Uterus (tissue), 4 donors: ENCODE data around the gene SLC2A9. TPM values are rescaled to one million over a fixed set of nuclear protein-coding genes. Genes with fewer than 3 reads are reported as not detected.

Source experiments
- DNase-seq, 2 donors: peaks; one replicate each; pipeline ENCODE4 v3.0.0-alpha.2; 2019 to 2020
- H3K27ac ChIP-seq, 2 donors: fragments of 200-600 bp; sonication (generic); 1 replicate in 1 of 2; 2 replicates in 1 of 2; pipeline ENCODE4 v1.5.1; 2016 to 2018
- H3K27me3 ChIP-seq, 2 donors: fragments of 200-600 bp; sonication (generic); one replicate each; pipeline ENCODE4 v1.5.1; 2018 to 2019; ENCODE audit warnings: control low read depth in 1 of 2
- H3K36me3 ChIP-seq, 2 donors: fragments of 200-600 bp; sonication (generic); one replicate each; pipeline ENCODE4 v1.5.1; 2019; ENCODE audit warnings: control low read depth in 1 of 2
- H3K4me1 ChIP-seq, 2 donors: fragments of 200-600 bp; sonication (generic); one replicate each; pipeline ENCODE4 v1.5.1; 2018 to 2019; ENCODE audit warnings: control low read depth in 1 of 2
- H3K4me3 ChIP-seq, 2 donors: fragments of 200-600 bp; sonication (generic); 1 replicate in 1 of 2; 2 replicates in 1 of 2; pipeline ENCODE4 v1.5.1; 2018 to 2019; ENCODE audit warnings: mild to moderate bottlenecking in 1 of 2
- H3K9me3 ChIP-seq, 2 donors: fragments of 200-600 bp; sonication (generic); one replicate each; pipeline ENCODE4 v1.5.1; 2019; ENCODE audit warnings: control low read depth in 1 of 2
- POLR2A ChIP-seq, 2 donors: fragments of 450-650 bp; IDR thresholded peaks; one replicate each; pipeline ENCODE4 v1.6.1; 2016; ENCODE audit warnings: antibody characterized with exemption in 2 of 2, mild to moderate bottlenecking in 1 of 2, moderate library complexity in 1 of 2
- intact Hi-C: fragments of 100-400 bp; cut with DNase I; formaldehyde crosslinking; loops from one replicate; pipeline ENCODE4 v1.15.1; 2023; ENCODE audit warnings: low total_unique reads
- total RNA-seq, 4 donors: library from RNA; depleted of rRNA in 3 of 4; stranded (reverse); fragments of >200 nt in 3 of 4; gene quantifications; one replicate each; pipeline versions ENCODE4 v1.1.0 to v1.2.4, GENCODE V29; 2014 to 2023
- TF ChIP-seq, protein P1 (sequence below), 4 experiments: fragments of 200-600 bp in 2 of 4; fragments of 450-650 bp in 2 of 4; sonication (generic) in 2 of 4; IDR thresholded peaks; one replicate each; pipeline ENCODE4 v1.5.1; 2016 to 2019; ENCODE audit warnings: antibody characterized with exemption in 4 of 4, mild to moderate bottlenecking in 2 of 4, moderate library complexity in 1 of 4
- donor health status: DM: yes; HTN: yes; CAD: no.

Gene SLC2A9
- total RNA-seq, 4 donors from 2014 or later: 0.51 to 9.3 (median 7.1) TPM

DNA sequence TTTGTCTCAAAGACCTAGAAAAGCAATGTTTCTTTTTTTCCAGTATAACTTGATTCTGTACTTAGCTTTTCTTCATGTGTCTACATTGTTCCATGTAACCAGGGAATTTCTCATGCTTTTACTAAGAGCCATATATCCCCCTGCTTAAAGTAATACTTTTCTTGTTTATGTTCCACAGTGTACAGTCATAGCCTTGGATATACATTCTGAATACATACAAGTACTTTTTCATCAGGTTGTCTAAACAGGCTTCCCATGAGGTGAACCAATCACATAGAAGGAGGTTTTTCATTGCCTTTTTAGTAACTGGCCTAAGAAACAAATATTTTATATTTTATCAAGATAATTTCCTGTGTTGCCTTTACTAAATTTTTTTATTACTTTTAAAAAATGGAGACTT lies 52.8 kb downstream of the SLC2A9 start:
- H3K9me3 ChIP-seq: no peaks in the 10 kb centered on the region
- no peak overlapping the region for H3K27ac ChIP-seq
- H3K27me3 ChIP-seq: no peaks in the 10 kb centered on the region
- no peak overlapping the region for H3K4me3 ChIP-seq
- no peaks in the 10 kb centered on the region for H3K4me1 ChIP-seq
- H3K36me3 ChIP-seq: no peaks in the 10 kb centered on the region
- TF ChIP-seq, protein P1, sequence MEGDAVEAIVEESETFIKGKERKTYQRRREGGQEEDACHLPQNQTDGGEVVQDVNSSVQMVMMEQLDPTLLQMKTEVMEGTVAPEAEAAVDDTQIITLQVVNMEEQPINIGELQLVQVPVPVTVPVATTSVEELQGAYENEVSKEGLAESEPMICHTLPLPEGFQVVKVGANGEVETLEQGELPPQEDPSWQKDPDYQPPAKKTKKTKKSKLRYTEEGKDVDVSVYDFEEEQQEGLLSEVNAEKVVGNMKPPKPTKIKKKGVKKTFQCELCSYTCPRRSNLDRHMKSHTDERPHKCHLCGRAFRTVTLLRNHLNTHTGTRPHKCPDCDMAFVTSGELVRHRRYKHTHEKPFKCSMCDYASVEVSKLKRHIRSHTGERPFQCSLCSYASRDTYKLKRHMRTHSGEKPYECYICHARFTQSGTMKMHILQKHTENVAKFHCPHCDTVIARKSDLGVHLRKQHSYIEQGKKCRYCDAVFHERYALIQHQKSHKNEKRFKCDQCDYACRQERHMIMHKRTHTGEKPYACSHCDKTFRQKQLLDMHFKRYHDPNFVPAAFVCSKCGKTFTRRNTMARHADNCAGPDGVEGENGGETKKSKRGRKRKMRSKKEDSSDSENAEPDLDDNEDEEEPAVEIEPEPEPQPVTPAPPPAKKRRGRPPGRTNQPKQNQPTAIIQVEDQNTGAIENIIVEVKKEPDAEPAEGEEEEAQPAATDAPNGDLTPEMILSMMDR (IDR thresholded peaks at IDR 0.05): no peak
- TF ChIP-seq POLR2A (IDR thresholded peaks at IDR 0.05): no peak
- intact Hi-C loops: no loop called here
- DNase-seq: no peak

DNA sequence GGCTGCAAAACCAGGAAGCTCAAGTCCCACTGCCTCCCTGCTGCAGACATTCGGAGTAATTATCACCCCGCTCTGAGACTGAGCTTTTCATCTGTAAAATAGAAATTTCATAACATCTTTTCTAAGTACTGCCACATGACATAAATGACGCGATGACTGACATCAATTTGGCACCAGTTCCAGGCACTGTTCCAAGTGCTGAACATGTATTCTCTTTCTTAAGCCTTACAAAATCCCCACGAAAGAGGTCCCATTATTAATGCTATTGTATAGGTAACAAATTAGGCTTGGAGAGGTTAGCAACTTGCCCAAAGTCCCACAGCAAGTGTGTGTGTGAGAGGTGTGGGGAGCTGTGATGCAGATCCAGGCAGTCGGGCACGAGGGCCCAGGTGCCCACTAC lies 56.4 kb downstream of the SLC2A9 start:
- H3K9me3 ChIP-seq: no peaks in the 10 kb centered on the region
- no peaks in the 10 kb centered on the region for H3K27me3 ChIP-seq
- intact Hi-C loops: no loop called here
- H3K4me3 ChIP-seq: no peak overlapping the region
- DNase-seq: no peak
- no peak overlapping the region for H3K27ac ChIP-seq
- H3K36me3 ChIP-seq: no peaks in the 10 kb centered on the region
- H3K4me1 ChIP-seq: no peaks in the 10 kb centered on the region
- TF ChIP-seq POLR2A (IDR thresholded peaks at IDR 0.05): no peak
- TF ChIP-seq, protein P1 (IDR thresholded peaks at IDR 0.05): no peak

DNA sequence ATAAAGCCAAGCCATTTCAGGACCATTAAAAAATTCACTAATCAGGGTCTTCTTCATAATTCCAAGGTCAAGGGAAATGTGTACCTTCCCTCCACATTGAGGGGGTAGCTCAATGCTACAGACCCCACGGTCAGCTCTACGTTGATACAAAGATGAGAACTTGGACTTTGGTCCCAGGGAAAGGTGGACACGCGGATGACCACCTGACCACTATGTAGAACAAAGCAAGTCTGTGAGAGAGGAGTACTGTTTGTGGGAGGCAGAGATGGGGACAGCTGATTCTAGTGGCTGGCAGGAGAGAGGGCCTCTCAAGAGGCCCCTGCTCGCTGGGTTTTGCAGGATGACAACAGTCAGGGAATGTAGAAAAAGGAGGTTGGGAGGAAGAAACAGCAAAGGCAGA lies 58.0 kb downstream of the SLC2A9 start:
- H3K27me3 ChIP-seq: no peaks in the 10 kb centered on the region
- no peak overlapping the region for H3K27ac ChIP-seq
- H3K4me1 ChIP-seq: no peaks in the 10 kb centered on the region
- no peaks in the 10 kb centered on the region for H3K9me3 ChIP-seq
- H3K4me3 ChIP-seq: no peak overlapping the region
- intact Hi-C loops: no loop called here
- no peaks in the 10 kb centered on the region for H3K36me3 ChIP-seq
- no peak for DNase-seq
- TF ChIP-seq, protein P1 (IDR thresholded peaks at IDR 0.05): no peak
- TF ChIP-seq POLR2A (IDR thresholded peaks at IDR 0.05): no peak

- no peaks in the 10 kb centered on the region for H3K9me3 ChIP-seq
- intact Hi-C loops: no loop called here
- no peaks in the 10 kb centered on the region for H3K27me3 ChIP-seq
- no peak overlapping the region for H3K4me3 ChIP-seq
- TF ChIP-seq, protein P1 (IDR thresholded peaks at IDR 0.05): no peak
- TF ChIP-seq POLR2A (IDR thresholded peaks at IDR 0.05): no peak
- no peak for DNase-seq
- no peaks in the 10 kb centered on the region for H3K36me3 ChIP-seq
- no peaks in the 10 kb centered on the region for H3K4me1 ChIP-seq
- H3K27ac ChIP-seq: no peak overlapping the region
Measured at GRCh38 chr4:9962611-9963314, 58.5 kb downstream of the SLC2A9 start.

- Histone ChIP-seq H3K27ac (no peak overlapping the region), H3K9me3 (no peaks in the 10 kb centered on the region), H3K4me1 (no peaks in the 10 kb centered on the region), H3K4me3 (no peak overlapping the region), H3K27me3 (no peaks in the 10 kb centered on the region), H3K36me3 (no peaks in the 10 kb centered on the region)
- intact Hi-C loops: no loop called here
- DNase-seq: no peak
- no peak for TF ChIP-seq POLR2A (IDR thresholded peaks at IDR 0.05)
- TF ChIP-seq, protein P1 (IDR thresholded peaks at IDR 0.05): no peak
Measured at GRCh38 chr4:9954468-9954867, 66.8 kb downstream of the SLC2A9 start.
